Ovary (tissue), 9 donors: ENCODE measurements around the gene PSD2. TPM values are rescaled to one million over a fixed set of nuclear protein-coding genes. Genes with fewer than 3 reads are reported as not detected.

ENCODE experiments used
- DNase-seq, 5 donors: peaks; one replicate each; pipeline ENCODE4 v3.0.0-alpha.2; 2019 to 2020
- H3K27ac ChIP-seq, 2 donors: fragments of 200-600 bp; one replicate each; pipeline versions ENCODE4 v1.5.1 to v1.8.0; 2019 to 2022
- H3K27me3 ChIP-seq: fragments of 200-600 bp; one replicate; pipeline ENCODE4 v1.8.0; 2022
- H3K36me3 ChIP-seq: fragments of 200-600 bp; sonication (generic); one replicate; pipeline ENCODE4 v1.5.1; 2019
- H3K4me1 ChIP-seq: one replicate; pipeline ENCODE4 v1.8.1; 2013; ENCODE audit warnings: mild to moderate bottlenecking, moderate library complexity; ENCODE audit not compliant: insufficient read depth
- H3K4me3 ChIP-seq: fragments of 200-600 bp; sonication (generic); one replicate; pipeline ENCODE4 v1.5.1; 2017
- H3K9me3 ChIP-seq, 2 donors: fragments of 200-600 bp in 1 of 2; sonication (generic) in 1 of 2; one replicate each; pipeline versions ENCODE4 v1.5.1 to v1.8.1; 2013 to 2019; ENCODE audit warnings: mild to moderate bottlenecking in 1 of 2, moderate library complexity in 1 of 2
- EP300 ChIP-seq: sonication (generic); formaldehyde crosslinking; IDR thresholded peaks from one replicate; pipeline ENCODE4 v1.6.1; 2017; ENCODE audit warnings: antibody characterized with exemption
- POLR2A ChIP-seq: fragments of 450-650 bp; IDR thresholded peaks from one replicate; pipeline ENCODE4 v1.6.1; 2017; ENCODE audit warnings: antibody characterized with exemption, mild to moderate bottlenecking, moderate library complexity
- WGBS, 3 donors: extraction: QIAGEN DNeasy Blood & Tissue Kit in 1 of 3; methylation state at CpG; one replicate each; pipeline versions ENCODE4 v1.1.5 to v1.1.7; 2013 to 2017; 5-methylcytosine and 5-hydroxymethylcytosine counted together
- intact Hi-C, 4 donors: fragments of 100-400 bp; cut with DNase I; formaldehyde crosslinking; loops; one replicate each; pipeline versions ENCODE4 v1.11.0 to v1.15.1; 2022 to 2023
- polyA plus RNA-seq, 2 donors: library from polyadenylated mRNA; stranded (reverse); fragments of 200-250 nt in 1 of 2; fragments of 350-450 nt in 1 of 2; fragmentation: Illumina TruSeq in 1 of 2; extraction: RNeasy Lipid Tissue Mini Kit (QIAGEN cat#74804) in 1 of 2; gene quantifications; one replicate each; pipeline ENCODE4 v1.2.3, GENCODE V29; 2013 to 2014
- total RNA-seq, 7 donors: library from RNA; depleted of rRNA in 2 of 7; stranded (reverse); fragments of >200 nt in 2 of 7; fragmentation: NEBNext Ultra II Directional in 3 of 7; extraction: Animal tissue kit (Norgen Biotek cat#: 25700) in 3 of 7; gene quantifications; one replicate each; pipeline versions ENCODE4 v1.1.0 to v1.2.4, GENCODE V29; 2016 to 2023
- TF ChIP-seq, protein P1 (sequence below), 3 donors: fragments of 450-650 bp in 2 of 3; fragments of 200-600 bp in 1 of 3; IDR thresholded peaks; one replicate each; pipeline versions ENCODE4 v1.5.1 to v1.8.0; 2016 to 2022; ENCODE audit warnings: antibody characterized with exemption in 3 of 3, mild to moderate bottlenecking in 1 of 3
- donor health status: DM: no; HTN: no; CAD: no; lungs with moderate emphysema.
- donor health status: DM: no; HTN: no; CAD: no.
- donor health status: Bipolar disorder and iron deficiency.
- donor health status: DM: yes; HTN: yes; CAD: no.
- donor health status: DM: no; HTN: no; CAD: no.
- donor health status: DM: yes; HTN: yes; CAD: no.

The PSD2 gene
- total and polyA plus RNA-seq, 9 donors = 0.05 to 0.37 (median 0.12) TPM; not detected in 2

DNA sequence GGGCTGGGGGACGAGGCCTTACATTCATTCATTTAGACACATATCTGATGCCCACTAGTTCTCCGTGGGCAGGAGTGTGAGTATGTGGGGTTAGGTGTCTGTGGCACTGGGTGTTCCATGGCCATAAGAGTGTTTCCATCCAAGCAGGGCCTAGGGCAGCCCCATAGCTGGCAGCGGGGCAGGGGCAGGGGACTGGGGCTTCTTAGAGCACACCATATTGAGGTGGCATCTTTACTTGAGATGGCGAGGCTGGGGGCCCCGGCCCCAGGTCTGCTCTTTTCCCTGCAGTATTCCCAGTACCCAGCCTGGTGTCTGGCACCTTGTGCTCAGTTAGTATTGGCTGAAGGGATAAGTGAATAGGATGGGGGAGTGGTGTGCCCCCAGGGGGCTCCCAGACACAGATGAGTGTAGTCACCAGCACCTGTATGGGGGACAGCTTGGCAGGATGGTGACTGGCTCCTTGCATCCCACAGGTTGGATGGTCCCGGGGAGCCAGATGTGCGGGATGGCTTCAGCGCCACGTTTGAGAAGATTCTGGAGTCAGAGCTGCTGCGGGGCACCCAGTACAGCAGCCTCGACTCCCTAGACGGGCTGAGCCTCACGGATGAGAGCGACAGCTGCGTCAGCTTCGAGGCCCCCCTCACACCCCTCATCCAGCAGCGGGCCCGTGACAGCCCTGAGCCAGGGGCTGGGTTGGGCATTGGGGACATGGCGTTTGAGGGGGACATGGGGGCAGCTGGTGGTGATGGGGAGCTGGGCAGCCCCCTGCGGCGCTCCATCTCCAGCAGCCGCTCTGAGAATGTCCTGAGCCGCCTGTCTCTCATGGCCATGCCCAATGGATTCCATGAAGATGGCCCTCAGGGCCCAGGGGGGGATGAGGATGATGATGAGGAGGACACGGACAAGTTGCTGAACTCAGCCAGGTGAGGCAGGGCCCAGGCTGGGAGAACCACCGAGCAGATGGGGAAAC is 17.5 kb downstream of the PSD2 start:
- Histone ChIP-seq H3K27ac (no peak overlapping the region), H3K4me3 (no peak overlapping the region), H3K27me3 (no peaks in the 10 kb centered on the region), H3K36me3 (no peaks in the 10 kb centered on the region), H3K9me3 (no peaks in the 10 kb centered on the region), H3K4me1 (no peaks in the 10 kb centered on the region)
- no peak for DNase-seq
- intact Hi-C loops = no loop called here
- 89 to 93% (median 92%) methylated on average over 25 of the region's 25 CpGs for WGBS, 3 donors
- TF ChIP-seq, protein P1, sequence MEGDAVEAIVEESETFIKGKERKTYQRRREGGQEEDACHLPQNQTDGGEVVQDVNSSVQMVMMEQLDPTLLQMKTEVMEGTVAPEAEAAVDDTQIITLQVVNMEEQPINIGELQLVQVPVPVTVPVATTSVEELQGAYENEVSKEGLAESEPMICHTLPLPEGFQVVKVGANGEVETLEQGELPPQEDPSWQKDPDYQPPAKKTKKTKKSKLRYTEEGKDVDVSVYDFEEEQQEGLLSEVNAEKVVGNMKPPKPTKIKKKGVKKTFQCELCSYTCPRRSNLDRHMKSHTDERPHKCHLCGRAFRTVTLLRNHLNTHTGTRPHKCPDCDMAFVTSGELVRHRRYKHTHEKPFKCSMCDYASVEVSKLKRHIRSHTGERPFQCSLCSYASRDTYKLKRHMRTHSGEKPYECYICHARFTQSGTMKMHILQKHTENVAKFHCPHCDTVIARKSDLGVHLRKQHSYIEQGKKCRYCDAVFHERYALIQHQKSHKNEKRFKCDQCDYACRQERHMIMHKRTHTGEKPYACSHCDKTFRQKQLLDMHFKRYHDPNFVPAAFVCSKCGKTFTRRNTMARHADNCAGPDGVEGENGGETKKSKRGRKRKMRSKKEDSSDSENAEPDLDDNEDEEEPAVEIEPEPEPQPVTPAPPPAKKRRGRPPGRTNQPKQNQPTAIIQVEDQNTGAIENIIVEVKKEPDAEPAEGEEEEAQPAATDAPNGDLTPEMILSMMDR (IDR thresholded peaks at IDR 0.05) = no peak
- TF ChIP-seq EP300 (no peak), POLR2A (no peak)

- Histone ChIP-seq H3K36me3 (no peaks in the 10 kb centered on the region), H3K9me3 (no peaks in the 10 kb centered on the region), H3K4me1 (no peaks in the 10 kb centered on the region), H3K4me3 (no peak overlapping the region), H3K27me3 (no peaks in the 10 kb centered on the region), H3K27ac (no peak overlapping the region)
- TF ChIP-seq EP300 (no peak), POLR2A (no peak)
- TF ChIP-seq, protein P1 (IDR thresholded peaks at IDR 0.05) = no peak
- DNase-seq = no peak
- WGBS, 3 donors = 84 to 85% (median 84%) methylated on average over 14 of the region's 14 CpGs
- intact Hi-C loops = no loop called here
These were observed 18.6 kb downstream of the PSD2 start for GRCh38 chr5:139814191-139814601.

DNA sequence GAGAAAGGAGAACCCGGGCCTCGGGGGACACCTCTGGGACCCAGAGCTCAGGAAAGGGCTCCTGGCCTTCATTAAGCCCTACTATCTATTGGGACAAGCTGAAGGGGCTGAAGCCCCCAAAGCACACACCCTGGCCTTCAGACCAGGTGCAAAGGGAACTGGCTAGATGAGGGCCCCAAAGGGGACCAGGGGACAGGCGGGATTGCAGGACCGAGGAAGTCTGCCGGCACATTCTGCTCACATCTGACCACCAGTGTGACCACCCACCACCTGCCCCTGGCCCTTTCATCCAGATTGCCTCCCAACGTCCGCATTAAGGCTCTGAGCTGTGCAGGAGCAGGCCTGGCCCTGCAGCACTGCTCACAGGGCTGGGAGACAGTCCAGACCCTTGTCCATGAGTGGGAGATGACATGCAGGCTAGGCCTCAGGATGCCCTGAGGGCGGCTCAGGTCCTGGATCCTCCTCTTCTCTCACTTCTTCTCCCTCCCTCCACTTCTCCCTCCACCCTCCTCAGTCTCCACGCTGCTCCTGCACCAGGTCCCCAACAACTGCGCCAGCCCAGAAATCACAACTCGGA is 19.2 kb downstream of the PSD2 start:
- no peak for TF ChIP-seq POLR2A
- TF ChIP-seq, protein P1 (IDR thresholded peaks at IDR 0.05) = no peak
- no peak for TF ChIP-seq EP300
- no peaks in the 10 kb centered on the region for H3K9me3 ChIP-seq
- intact Hi-C loops = no loop called here
- H3K27me3 ChIP-seq = no peaks in the 10 kb centered on the region
- DNase-seq = no peak
- H3K27ac ChIP-seq = no peak overlapping the region
- H3K4me3 ChIP-seq = no peak overlapping the region
- no peaks in the 10 kb centered on the region for H3K36me3 ChIP-seq
- WGBS, 3 donors = 85 to 90% (median 89%) methylated on average over 11 of the region's 11 CpGs
- H3K4me1 ChIP-seq = no peaks in the 10 kb centered on the region

GRCh38 chr5:139816566-139816965 is 21.0 kb downstream of the PSD2 start:
- Histone ChIP-seq H3K9me3 (no peaks in the 10 kb centered on the region), H3K36me3 (no peaks in the 10 kb centered on the region), H3K27ac (no peak overlapping the region), H3K27me3 (no peaks in the 10 kb centered on the region), H3K4me3 (no peak overlapping the region), H3K4me1 (no peaks in the 10 kb centered on the region)
- WGBS, 3 donors = 84% methylated on average over 12 of the region's 12 CpGs
- TF ChIP-seq, protein P1 (IDR thresholded peaks at IDR 0.05) = no peak
- TF ChIP-seq EP300 (no peak), POLR2A (no peak)
- no peak for DNase-seq
- intact Hi-C loops = no loop called here
